GM12878 (cell line): ENCODE measurements around the gene NHSL1. TPM values are rescaled to one million over a fixed set of nuclear protein-coding genes. Genes with fewer than 3 reads are reported as not detected.

ENCODE experiments used
- ATAC-seq: fragments of 200-7000 bp; cut with Tn5 transposase; 3 replicates; pipeline ENCODE4 v1.9.1; 2020; ENCODE audit warnings: mild to moderate bottlenecking, moderate library complexity
- BruUV-seq: library from RNA; stranded (reverse); fragments of 400-500 nt; replicated peaks from 2 replicates; lab custom pipeline; 2021; lab: Mats Ljungman, UMichigan
- CTCF ChIA-PET: fragments of 300-600 bp; sonication (Branson Sonifier 250); formaldehyde crosslinking; extraction: SDS; loops from one replicate; lab custom pipeline; 2021; ENCODE audit warnings: inconsistent platforms; lab: Yijun Ruan, JAX
- POLR2A ChIA-PET: fragments of 350-600 bp; formaldehyde crosslinking; extraction: SDS; loops from one replicate; lab custom pipeline; 2021; ENCODE audit warnings: inconsistent platforms; lab: Charles Lee
- RAD21 ChIA-PET: fragments of 300-600 bp; sonication (Branson Sonifier 250); formaldehyde crosslinking; loops from one replicate; lab custom pipeline; 2023; ENCODE audit warnings: antibody characterized with exemption; ENCODE audit not compliant: unreplicated experiment; lab: Charles Lee
- SMC1A ChIA-PET: fragments of 300-600 bp; sonication (Branson Sonifier 250); formaldehyde crosslinking; loops from one replicate; lab custom pipeline; 2023; ENCODE audit not compliant: unreplicated experiment, uncharacterized antibody; lab: Charles Lee
- DNase-seq: peaks from one replicate; pipeline ENCODE4 v3.0.0-alpha.2; 2011; ENCODE audit warnings: low read depth, low spot score
- FAIRE-seq: peaks from 3 replicates; lab custom pipeline; 2011; peaks lifted over from hg19 to GRCh38; lab: Jason Lieb, UNC
- H2AFZ ChIP-seq: 2 replicates; pipeline ENCODE4 v1.6.0; 2011; ENCODE audit warnings: low read depth, low read length, control low read depth; ENCODE audit not compliant: control insufficient read depth
- H3K27ac ChIP-seq: 2 replicates; pipeline ENCODE4 v1.5.1; 2011; ENCODE audit warnings: control low read depth; ENCODE audit not compliant: control insufficient read depth, insufficient read depth
- H3K27me3 ChIP-seq, 2 experiments: replicated peaks in 1 of 2; 2 replicates each; pipeline versions ENCODE4 v1.6.0 to v1.6.1; 2011; ENCODE audit warnings: low read length in 1 of 2; ENCODE audit not compliant: control insufficient read depth in 2 of 2, insufficient read depth in 2 of 2
- H3K36me3 ChIP-seq, 2 experiments: 2 replicates each; pipeline ENCODE4 v1.5.1; 2011; ENCODE audit warnings: low read length in 1 of 2; ENCODE audit not compliant: control insufficient read depth in 2 of 2, insufficient read depth in 2 of 2
- H3K4me1 ChIP-seq: 2 replicates; pipeline ENCODE4 v1.6.1; 2011; ENCODE audit warnings: mild to moderate bottlenecking, low read length, moderate library complexity, mixed read lengths; ENCODE audit not compliant: control insufficient read depth, insufficient read depth
- H3K4me2 ChIP-seq: 2 replicates; pipeline ENCODE4 v1.6.0; 2011; ENCODE audit warnings: control low read depth; ENCODE audit not compliant: control insufficient read depth, insufficient read depth
- H3K4me3 ChIP-seq: fragments of 200-600 bp; sonication (generic); 2 replicates; pipeline ENCODE4 v1.5.1; 2016
- H3K79me2 ChIP-seq: 2 replicates; pipeline ENCODE4 v1.6.0; 2011; ENCODE audit warnings: low read length; ENCODE audit not compliant: control insufficient read depth, insufficient read depth
- H3K9ac ChIP-seq: 2 replicates; pipeline ENCODE4 v1.8.0; 2011; ENCODE audit warnings: low read length, control low read depth, mixed read lengths; ENCODE audit not compliant: control insufficient read depth, insufficient read depth
- H3K9me3 ChIP-seq: replicated peaks from 3 replicates; pipeline ENCODE4 v1.5.1; 2011; ENCODE audit warnings: mild to moderate bottlenecking, low read length; ENCODE audit not compliant: control insufficient read depth, insufficient read depth
- H4K20me1 ChIP-seq: 2 replicates; pipeline ENCODE4 v1.6.0; 2011; ENCODE audit not compliant: control insufficient read depth, insufficient read depth
- CEBPB ChIP-seq, 2 experiments: fragments of 150-350 bp in 1 of 2; IDR thresholded peaks; 2 replicates each; pipeline ENCODE4 v1.6.1; 2012 to 2014; ENCODE audit warnings: low read depth in 2 of 2, low read length in 2 of 2, borderline replicate concordance in 1 of 2, inconsistent platforms in 1 of 2
- JUND ChIP-seq: IDR thresholded peaks from 2 replicates; pipeline ENCODE4 v1.6.1; 2012; ENCODE audit warnings: low read depth, mild to moderate bottlenecking, low read length, improper control_type of control experiment, moderate library complexity
- NFIC ChIP-seq: IDR thresholded peaks from 2 replicates; pipeline ENCODE4 v1.6.1; 2012; ENCODE audit warnings: low read depth, mild to moderate bottlenecking, inconsistent platforms, low read length, moderate library complexity
- RUNX3 ChIP-seq: IDR thresholded peaks from 2 replicates; pipeline ENCODE4 v1.6.1; 2012; ENCODE audit warnings: low read length, inconsistent platforms
- WRNIP1 ChIP-seq: IDR thresholded peaks from 2 replicates; pipeline ENCODE4 v1.6.1; 2011; ENCODE audit warnings: low read depth, low read length, improper control_type of control experiment, borderline replicate concordance
- WGBS: methylation state at CpG from one replicate; pipeline ENCODE4 v1.1.6; 2016; ENCODE audit warnings: low lambda C conversion rate; ENCODE audit not compliant: insufficient replicate concordance, insufficient coverage; ENCODE audit errors: missing lambda C conversion rate; 5-methylcytosine and 5-hydroxymethylcytosine counted together
- in situ Hi-C: fragments of 300-500 bp; cut with MboI; formaldehyde crosslinking; loops from 9 replicates; pipeline ENCODE4 v1.14.3; 2018; ENCODE audit warnings: mixed read lengths
- intact Hi-C: fragments of 100-400 bp; cut with micrococcal nuclease; formaldehyde crosslinking; loops from one replicate; pipeline ENCODE4 v1.14.2; 2022; ENCODE audit not compliant: unreplicated experiment
- polyA plus RNA-seq, 11 experiments: library from polyadenylated mRNA; depleted of rRNA in 4 of 11; unstranded in 6 of 11; stranded (reverse) in 5 of 11; fragments of >200 nt; fragmentation: Nextera tagmentation in 4 of 11; fragmentation: Illumina TruSeq in 1 of 11; extraction: Ambion mirVana in 4 of 11; extraction: Trizol in 1 of 11; gene quantifications; 1 replicate in 1 of 11; 2 replicates in 10 of 11; pipeline versions ENCODE4 v1.2.1 to v1.2.3, GENCODE V29; 2011 to 2016; ENCODE audit warnings: inconsistent platforms in 2 of 11, missing spikeins in 2 of 11, low read depth in 1 of 11
- total RNA-seq, 4 experiments: library from RNA; depleted of rRNA in 3 of 4; stranded (reverse); fragments of >200 nt in 3 of 4; fragmentation: Illumina TruSeq in 1 of 4; extraction: Trizol in 1 of 4; gene quantifications; 2 replicates each; pipeline versions ENCODE4 v1.2.1 to v1.2.3, GENCODE V29; 2013 to 2021
- TF ChIP-seq, protein P1 (sequence below): fragments of 450-650 bp; IDR thresholded peaks from 2 replicates; pipeline ENCODE4 v1.6.1; 2017; ENCODE audit warnings: antibody characterized with exemption, mild to moderate bottlenecking, moderate library complexity

The NHSL1 gene
- total and polyA plus RNA-seq, 10 of the 15 experiments (the other 5 are each of a cell fraction or from before 2014, with no cell fraction given) = 0.26 to 14.1 (median 0.90) TPM

DNA sequence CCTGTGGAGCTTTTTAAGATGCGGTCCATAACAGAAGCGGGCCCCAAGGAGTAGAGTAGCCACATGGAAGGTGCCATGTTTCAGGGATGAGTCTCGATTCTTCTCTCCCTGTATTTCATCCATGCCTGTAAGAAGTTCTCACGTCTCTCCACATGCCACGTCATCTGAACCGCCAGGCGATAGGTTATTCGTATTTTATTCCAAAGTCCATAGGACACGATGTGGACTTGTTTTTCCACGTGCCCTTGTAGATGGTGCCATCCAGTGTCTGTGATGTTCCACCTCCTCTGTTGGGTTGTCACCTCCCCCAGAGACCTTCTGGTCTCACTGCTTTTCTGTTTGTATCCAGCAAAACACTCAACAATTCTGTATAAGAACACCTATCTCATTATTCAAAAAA, 77.7 kb downstream of the NHSL1 start:
- no peak for DNase-seq
- SMC1A ChIA-PET = interaction anchor here (0.6 to 2.6 kb wide), 2 partner anchors 87 to 343 kb away, joined by 3 to 10 read pairs; no protein-coding TSS in a partner anchor
- ATAC-seq = no peak
- in situ Hi-C loops = no loop called here
- H3K27me3 ChIP-seq = no peaks in the 10 kb centered on the region
- no peaks in the 10 kb centered on the region for H4K20me1 ChIP-seq
- H3K9ac ChIP-seq = no peak overlapping the region
- no peak overlapping the region for H3K27ac ChIP-seq
- no peak overlapping the region for H3K4me2 ChIP-seq
- H3K4me3 ChIP-seq = no peak overlapping the region
- H3K79me2 ChIP-seq = no peaks in the 10 kb centered on the region
- RAD21 ChIA-PET = no interaction called here
- H3K36me3 ChIP-seq = peaks cover 0 to 4% of the 10 kb centered on the region in 2 experiments; a peak in 2 of 4 replicates
- H2AFZ ChIP-seq = no peak overlapping the region
- TF ChIP-seq CEBPB (IDR thresholded peaks at IDR 0.05; ENCODE audit: borderline replicate concordance in 1 of 2, low read depth in 2 of 2, low read length in 2 of 2) (no peak), RUNX3 (no peak), WRNIP1 (no peak), NFIC (no peak), JUND (no peak)
- TF ChIP-seq, protein P1, sequence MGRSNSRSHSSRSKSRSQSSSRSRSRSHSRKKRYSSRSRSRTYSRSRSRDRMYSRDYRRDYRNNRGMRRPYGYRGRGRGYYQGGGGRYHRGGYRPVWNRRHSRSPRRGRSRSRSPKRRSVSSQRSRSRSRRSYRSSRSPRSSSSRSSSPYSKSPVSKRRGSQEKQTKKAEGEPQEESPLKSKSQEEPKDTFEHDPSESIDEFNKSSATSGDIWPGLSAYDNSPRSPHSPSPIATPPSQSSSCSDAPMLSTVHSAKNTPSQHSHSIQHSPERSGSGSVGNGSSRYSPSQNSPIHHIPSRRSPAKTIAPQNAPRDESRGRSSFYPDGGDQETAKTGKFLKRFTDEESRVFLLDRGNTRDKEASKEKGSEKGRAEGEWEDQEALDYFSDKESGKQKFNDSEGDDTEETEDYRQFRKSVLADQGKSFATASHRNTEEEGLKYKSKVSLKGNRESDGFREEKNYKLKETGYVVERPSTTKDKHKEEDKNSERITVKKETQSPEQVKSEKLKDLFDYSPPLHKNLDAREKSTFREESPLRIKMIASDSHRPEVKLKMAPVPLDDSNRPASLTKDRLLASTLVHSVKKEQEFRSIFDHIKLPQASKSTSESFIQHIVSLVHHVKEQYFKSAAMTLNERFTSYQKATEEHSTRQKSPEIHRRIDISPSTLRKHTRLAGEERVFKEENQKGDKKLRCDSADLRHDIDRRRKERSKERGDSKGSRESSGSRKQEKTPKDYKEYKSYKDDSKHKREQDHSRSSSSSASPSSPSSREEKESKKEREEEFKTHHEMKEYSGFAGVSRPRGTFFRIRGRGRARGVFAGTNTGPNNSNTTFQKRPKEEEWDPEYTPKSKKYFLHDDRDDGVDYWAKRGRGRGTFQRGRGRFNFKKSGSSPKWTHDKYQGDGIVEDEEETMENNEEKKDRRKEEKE = no peak
- H3K4me1 ChIP-seq = no peaks in the 10 kb centered on the region
- 87% methylated on average over 10 of the region's 10 CpGs for WGBS
- POLR2A ChIA-PET = no interaction called here
- BruUV-seq = no TSS peak
- CTCF ChIA-PET = interaction anchor here (1.1 to 17.0 kb wide), 2 partner anchors 86 to 163 kb away, joined by 3 to 387 read pairs; no protein-coding TSS in a partner anchor
- FAIRE-seq = no peak
- intact Hi-C loops = no loop called here
- H3K9me3 ChIP-seq = no peaks in the 10 kb centered on the region; the same call in 2 of the 3 replicates
